Measurements from ENCODE around the gene B4GALT7. TPM values are rescaled to one million over a fixed set of nuclear protein-coding genes. Genes with fewer than 3 reads are reported as not detected.

Gene B4GALT7
- total RNA-seq, 1 donor from 2014 or later: 17.2 TPM

DNA sequence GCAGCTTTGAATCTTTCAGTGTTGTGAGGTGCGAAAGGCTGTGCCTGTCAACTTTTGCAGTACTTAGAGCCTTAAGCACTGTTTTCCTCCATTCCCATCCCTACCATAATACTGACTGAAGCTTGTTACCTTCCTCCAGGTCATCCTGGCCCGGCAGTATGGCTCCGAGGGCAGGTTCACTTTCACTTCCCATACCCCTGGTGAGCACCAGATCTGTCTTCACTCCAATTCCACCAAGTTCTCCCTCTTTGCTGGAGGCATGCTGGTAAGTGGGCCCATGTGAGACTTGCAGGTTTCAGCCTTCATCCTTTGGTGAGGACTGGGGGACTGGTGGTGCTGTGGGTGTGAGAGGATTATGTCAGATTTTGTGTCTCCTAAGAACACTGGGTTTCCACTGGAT, 6.4 kb upstream of the B4GALT7 start:
- DNase-seq: no peak
- peaks cover 22% of the 10 kb centered on the region for H3K4me1 ChIP-seq
- intact Hi-C loops (cut with micrococcal nuclease): no loop called here
- H3K9me3 ChIP-seq (replicated peaks): no peaks in the 10 kb centered on the region
- TF ChIP-seq, protein P1, sequence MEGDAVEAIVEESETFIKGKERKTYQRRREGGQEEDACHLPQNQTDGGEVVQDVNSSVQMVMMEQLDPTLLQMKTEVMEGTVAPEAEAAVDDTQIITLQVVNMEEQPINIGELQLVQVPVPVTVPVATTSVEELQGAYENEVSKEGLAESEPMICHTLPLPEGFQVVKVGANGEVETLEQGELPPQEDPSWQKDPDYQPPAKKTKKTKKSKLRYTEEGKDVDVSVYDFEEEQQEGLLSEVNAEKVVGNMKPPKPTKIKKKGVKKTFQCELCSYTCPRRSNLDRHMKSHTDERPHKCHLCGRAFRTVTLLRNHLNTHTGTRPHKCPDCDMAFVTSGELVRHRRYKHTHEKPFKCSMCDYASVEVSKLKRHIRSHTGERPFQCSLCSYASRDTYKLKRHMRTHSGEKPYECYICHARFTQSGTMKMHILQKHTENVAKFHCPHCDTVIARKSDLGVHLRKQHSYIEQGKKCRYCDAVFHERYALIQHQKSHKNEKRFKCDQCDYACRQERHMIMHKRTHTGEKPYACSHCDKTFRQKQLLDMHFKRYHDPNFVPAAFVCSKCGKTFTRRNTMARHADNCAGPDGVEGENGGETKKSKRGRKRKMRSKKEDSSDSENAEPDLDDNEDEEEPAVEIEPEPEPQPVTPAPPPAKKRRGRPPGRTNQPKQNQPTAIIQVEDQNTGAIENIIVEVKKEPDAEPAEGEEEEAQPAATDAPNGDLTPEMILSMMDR (IDR thresholded peaks at IDR 0.05; ENCODE audit: borderline replicate concordance): no peak
- peaks cover 36% of the 10 kb centered on the region for H3K36me3 ChIP-seq
- H3K27me3 ChIP-seq (ENCODE audit: low read depth): peaks cover 26% of the 10 kb centered on the region
- H3K27ac ChIP-seq (replicated peaks): no peak overlapping the region
- peak overlapping the region; percentile 98 for H3K4me3 ChIP-seq

GRCh38 chr5:177594071-177594470, 5.9 kb upstream of the B4GALT7 start:
- DNase-seq: no peak
- TF ChIP-seq, protein P1 (IDR thresholded peaks at IDR 0.05; ENCODE audit: borderline replicate concordance): no peak

GRCh38 chr5:177595026-177595585, 4.8 kb upstream of the B4GALT7 start:
- TF ChIP-seq, protein P1 (IDR thresholded peaks at IDR 0.05; ENCODE audit: borderline replicate concordance): no peak
- Histone ChIP-seq H3K27me3 (ENCODE audit: low read depth) (peaks cover 12% of the 10 kb centered on the region), H3K27ac (replicated peaks) (no peak overlapping the region), H3K36me3 (peaks cover 36% of the 10 kb centered on the region), H3K4me3 (no peak overlapping the region), H3K4me1 (peaks cover 33% of the 10 kb centered on the region), H3K9me3 (replicated peaks) (no peaks in the 10 kb centered on the region)
- intact Hi-C loops (cut with micrococcal nuclease): no loop called here
- no peak for DNase-seq

More at GRCh38 chr5:177594071-177594470, 5.9 kb upstream of the B4GALT7 start:
- Histone ChIP-seq H3K4me1 (peaks cover 25% of the 10 kb centered on the region), H3K27me3 (ENCODE audit: low read depth) (peaks cover 21% of the 10 kb centered on the region), H3K4me3 (no peak overlapping the region), H3K9me3 (replicated peaks) (no peaks in the 10 kb centered on the region), H3K36me3 (peaks cover 36% of the 10 kb centered on the region), H3K27ac (replicated peaks) (no peak overlapping the region)
- intact Hi-C loops (cut with micrococcal nuclease): no loop called here

DNA sequence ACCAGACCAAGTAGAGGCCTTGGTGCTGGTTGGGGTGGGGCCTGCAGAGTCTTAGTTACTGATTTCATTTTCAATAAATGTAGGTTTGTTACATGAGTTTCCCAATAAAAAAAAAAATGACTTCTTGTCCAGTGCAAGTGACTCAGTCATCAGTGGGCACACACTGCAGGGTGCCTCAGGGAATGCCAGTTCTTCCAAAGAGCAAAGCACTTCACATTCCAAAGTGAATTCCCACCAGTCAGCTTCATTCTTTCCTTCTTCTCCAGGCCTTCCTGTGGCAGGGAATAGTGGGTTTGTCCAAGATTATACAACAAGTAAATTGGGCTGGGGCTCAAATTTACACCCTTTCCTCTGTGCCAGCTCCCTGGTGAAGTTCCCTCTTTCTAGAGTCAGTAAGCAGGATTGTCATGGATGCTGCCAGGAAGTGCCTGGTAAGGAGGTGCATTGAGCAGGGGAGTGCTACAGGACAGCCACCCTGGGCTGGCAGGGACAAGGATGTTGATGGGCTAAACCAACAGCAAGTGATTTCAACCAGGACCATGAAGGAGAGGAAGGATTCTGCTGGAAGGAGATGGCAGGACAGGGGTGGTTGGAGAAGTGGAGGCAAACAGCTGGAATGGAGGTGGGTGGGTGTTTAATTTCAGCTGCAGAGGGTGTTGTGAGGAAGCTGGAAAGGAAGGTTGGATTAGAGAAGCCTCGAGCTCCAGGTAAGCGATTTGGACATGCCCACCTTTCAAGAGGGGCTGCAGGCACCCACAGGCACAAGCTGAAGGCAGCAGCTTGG, 3.7 kb upstream of the B4GALT7 start:
- Histone ChIP-seq H3K27ac (replicated peaks) (no peak overlapping the region), H3K27me3 (ENCODE audit: low read depth) (peaks cover under 1% of the 10 kb centered on the region), H3K9me3 (replicated peaks) (no peaks in the 10 kb centered on the region), H3K4me1 (peaks cover 44% of the 10 kb centered on the region), H3K4me3 (no peak overlapping the region), H3K36me3 (peaks cover 36% of the 10 kb centered on the region)
- DNase-seq: no peak
- TF ChIP-seq, protein P1 (IDR thresholded peaks at IDR 0.05; ENCODE audit: borderline replicate concordance): no peak
- intact Hi-C loops (cut with micrococcal nuclease): no loop called here

DNA sequence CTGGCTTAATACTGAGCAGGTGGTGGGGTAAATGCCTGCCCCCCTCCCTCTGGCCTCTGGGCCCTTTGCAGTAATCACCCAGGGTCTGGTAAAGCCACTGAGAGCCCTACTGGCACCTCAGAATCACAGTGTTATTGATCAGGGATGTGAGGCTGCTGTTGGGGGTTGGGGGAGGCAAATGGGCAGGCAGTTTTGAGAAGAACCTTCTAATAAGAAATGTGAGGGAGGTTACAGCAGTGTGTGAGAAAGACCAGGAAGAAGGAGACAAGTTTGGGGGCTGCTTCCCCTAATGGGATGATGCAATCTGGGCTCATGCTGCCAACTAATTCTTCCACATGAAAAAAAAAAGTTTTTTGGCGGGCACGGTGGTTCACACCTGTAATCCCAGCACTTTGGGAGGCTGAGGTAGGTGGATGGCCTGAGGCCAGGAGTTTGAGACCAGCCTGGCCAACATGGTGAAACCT, 3.1 kb upstream of the B4GALT7 start:
- TF ChIP-seq, protein P1 (IDR thresholded peaks at IDR 0.05; ENCODE audit: borderline replicate concordance): no peak
- H3K27ac ChIP-seq (replicated peaks): no peak overlapping the region

More for the DNA sequence above, 3.1 kb upstream of the B4GALT7 start:
- H3K9me3 ChIP-seq (replicated peaks): no peaks in the 10 kb centered on the region
- peaks cover 36% of the 10 kb centered on the region for H3K36me3 ChIP-seq
- no peak for DNase-seq
- peaks cover 45% of the 10 kb centered on the region for H3K4me1 ChIP-seq
- no peak overlapping the region for H3K4me3 ChIP-seq
- no peaks in the 10 kb centered on the region for H3K27me3 ChIP-seq (ENCODE audit: low read depth)
- intact Hi-C loops (cut with micrococcal nuclease): no loop called here
